Activated CD8-positive, alpha-beta memory T cell treated with anti-CD3 and anti-CD28 coated beads, Interleukin-2, amount 50 U/mL, for 24 hours (primary cell): ENCODE data around the gene MAFF.
A peak's percentile ranks its signal among the peaks of the same experiment; 100 is the strongest.
"Not testable (repeated sequence)": the region's sequence is repeated elsewhere in the genome, so short reads cannot be mapped to it uniquely, and the experiment has no call there.

Experiments
- DNase-seq: peaks from one replicate; pipeline ENCODE4 v3.0.0-alpha.2; 2020; ENCODE audit errors: extremely low read depth

Gene MAFF

DNA sequence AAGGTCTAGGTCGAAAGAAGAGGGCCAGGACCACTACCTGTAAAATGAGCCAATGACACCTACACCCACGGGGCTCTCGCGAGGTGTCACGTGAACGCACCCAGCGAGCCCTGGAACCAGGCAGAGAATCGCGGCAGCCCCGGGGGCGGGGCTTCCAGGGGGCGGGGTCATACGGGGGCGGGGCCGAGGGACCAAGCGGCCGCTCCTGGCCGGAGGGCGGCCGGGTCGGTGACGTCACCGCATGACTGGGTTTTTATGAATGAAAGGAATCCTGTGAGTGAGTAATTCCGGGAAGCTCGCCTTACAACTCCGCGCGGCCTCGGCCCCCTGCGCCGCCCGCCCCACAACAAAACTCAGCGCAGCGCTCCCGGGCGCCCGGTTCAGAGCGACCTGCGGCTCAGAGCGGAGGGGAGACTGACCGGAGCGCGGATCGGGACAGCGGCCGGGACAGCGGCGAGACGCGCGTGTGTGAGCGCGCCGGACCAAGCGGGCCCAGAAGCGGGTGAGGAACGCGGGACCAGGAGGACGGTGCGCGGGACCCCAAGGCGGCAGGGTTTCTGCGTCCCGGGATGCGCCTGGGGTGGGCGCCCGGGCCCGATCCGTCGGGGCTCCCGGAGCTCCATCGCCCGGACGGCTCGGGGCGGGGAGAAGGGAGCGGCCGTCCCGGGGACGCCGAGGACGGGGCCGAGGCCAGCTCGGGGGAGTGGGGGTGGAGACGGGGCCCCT is at the start of gene MAFF:
Gene MAFF (plus strand): TSS at position 284 of the 726 bp plus-strand sequence. CDS start 11,860 bp downstream, outside the sequence.
- DNase-seq, result peak; percentile 62

- DNase-seq, result no peak
Measured at GRCh38 chr22:38153821-38154562, 47.8 kb upstream of the MAFF start.

DNA sequence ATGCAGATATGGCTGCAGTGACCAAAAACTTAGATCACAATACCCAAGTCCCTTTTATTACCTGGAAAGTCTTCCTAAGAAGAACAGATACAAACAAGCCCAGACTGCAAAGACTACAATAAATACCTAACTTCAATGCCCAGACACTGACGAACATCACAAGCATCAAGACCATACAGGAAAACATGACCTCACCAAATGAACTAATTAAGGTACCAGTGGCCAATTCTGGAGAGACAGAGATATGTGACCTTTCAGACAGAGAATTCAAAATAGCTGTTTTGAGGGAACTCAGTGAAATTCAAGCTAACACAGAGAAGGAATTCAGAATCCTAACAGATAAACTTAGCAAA is 47.3 kb upstream of the MAFF start:
- not testable (repeated sequence) for DNase-seq

DNA sequence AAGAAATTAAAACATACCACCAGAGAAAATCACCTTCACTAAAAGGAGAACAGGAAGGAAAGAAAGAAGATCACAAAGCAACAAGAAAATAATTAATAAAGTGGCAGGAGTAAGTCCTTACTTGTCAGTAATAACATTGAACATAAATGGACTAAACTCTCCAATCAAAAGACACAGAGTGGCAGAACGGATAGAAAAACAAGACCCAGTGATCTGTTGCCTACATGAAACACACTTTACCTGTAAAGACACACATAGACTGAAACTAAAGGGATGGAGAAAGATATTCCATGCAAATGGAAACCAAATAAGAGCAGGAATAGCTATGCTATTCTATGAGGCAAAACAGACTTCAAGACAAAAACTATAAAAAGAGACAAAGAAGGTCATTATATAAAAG is 46.1 kb upstream of the MAFF start:
- no peak for DNase-seq

DNA sequence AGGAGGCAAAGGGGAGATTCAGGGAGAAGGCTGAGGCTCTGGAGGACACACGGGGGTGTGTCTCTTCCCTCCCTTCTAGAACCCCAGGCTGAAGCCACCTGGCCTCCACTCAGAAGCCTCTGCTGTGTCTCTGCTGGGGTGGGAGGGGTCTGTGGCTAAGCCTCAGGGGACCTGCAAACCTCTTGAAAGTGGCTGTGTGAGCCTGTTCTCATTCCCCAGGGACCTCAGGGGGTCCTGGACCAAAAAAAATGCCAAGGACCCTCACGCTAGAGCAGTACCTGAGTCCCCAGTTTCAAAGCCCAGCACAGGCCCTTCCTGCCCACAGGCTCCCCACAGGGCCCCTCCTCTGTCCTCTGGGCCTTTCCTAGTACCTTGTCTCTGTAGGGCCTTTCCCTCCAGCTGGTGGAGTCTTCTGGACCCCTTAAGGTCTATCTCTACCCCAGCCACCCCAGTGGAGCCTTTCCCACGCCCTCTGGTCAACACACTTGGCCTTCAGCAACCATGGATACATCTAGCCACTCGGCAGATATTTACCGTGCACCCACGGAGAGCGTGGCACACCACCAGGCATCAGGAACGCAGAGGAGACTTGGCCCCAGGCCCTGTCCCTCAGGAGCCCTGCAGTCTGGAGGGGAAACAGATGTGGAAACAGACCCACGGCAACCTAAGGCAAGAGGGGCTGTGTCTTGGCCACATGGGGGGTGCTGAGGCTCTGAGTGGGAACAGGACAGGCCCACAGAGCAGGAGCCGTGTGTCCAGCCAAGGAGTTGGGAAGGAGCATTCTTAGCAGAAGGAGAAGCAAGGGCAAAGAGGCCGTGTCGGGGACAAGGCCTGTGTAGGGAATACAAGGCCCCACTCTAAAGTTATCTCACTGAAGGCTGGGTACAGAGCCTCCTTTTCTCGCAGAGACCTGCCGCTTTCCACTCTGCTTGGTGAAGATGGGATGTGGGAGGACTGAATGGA is 38.6 kb upstream of the MAFF start:
- no peak for DNase-seq

GRCh38 chr22:38163844-38164550 is 37.8 kb upstream of the MAFF start:
- DNase-seq, result no peak

GRCh38 chr22:38164551-38164918 is 37.3 kb upstream of the MAFF start:
- DNase-seq, result no peak

DNA sequence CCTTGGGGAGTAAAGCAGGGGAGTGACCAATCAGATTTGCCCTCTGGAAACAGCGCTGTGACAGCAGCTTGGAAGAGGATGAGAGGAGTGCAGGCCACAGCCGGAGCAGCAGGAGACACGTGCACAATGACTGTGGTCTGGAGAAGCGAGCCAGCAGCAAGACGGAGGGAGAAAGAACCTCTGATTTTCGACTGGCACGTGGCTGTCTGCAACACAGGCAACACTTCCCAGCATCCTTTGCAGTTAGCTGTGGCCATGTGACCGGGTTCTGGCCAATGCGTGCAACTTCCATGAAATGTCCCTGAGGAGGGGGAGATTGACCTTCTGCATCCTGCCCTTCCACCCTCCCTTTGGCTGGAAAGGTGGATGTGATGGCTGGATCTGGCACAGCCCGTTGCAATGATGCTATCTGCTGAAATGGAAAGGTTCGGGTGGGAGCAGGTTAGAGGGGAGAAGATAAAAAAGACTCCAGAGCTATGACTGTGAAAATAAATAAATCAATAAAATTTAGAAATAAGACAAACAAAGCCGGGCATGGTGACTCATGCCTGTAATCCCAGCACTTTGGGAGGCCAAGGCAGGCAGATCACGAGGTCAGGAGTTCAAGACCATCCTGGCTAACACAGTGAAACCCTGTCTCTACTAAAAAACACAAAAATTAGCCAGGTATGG is 35.7 kb upstream of the MAFF start:
- DNase-seq, result no peak

DNA sequence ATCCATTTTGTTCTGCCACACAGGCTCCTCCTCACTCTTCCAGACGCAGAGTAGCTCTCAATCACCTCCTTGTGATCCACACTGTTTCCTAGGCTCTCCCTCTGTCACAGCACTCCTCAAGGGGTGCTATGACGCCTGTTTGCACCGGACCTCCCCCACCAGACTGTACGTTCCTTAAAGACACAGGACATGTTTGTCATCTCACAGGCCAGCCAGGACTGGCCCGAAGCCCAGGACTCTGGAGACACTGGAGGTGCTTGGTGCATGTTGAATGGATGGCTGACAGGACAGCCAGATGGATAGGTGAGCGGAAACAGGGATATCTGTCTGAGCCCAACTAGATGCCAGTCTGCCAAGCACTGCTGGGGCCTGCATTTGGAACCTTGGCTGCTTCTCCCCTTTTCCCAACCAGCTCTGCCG is 33.8 kb upstream of the MAFF start:
- no peak for DNase-seq

- no peak for DNase-seq
Measured at GRCh38 chr22:38169116-38169515, 32.7 kb upstream of the MAFF start.

DNA sequence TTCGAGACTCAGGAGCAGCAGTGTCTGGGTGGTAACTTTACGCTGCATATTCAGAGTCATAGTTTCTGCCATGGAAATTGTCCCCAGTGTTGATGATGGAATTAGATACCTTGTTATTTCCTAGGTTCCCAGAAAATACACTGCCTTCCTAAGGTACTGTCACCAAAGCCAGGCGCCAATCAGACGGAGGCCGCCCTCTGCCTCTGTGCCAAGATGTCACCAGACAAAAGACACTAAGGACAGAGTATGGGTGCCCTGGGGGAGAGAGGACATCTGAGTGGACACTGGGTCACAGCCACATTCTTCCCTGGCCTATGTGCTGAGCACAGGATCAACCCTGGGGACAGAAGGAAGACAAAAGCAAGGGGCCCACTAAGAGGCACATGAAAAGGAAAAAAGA is 31.3 kb upstream of the MAFF start:
- no peak for DNase-seq

DNA sequence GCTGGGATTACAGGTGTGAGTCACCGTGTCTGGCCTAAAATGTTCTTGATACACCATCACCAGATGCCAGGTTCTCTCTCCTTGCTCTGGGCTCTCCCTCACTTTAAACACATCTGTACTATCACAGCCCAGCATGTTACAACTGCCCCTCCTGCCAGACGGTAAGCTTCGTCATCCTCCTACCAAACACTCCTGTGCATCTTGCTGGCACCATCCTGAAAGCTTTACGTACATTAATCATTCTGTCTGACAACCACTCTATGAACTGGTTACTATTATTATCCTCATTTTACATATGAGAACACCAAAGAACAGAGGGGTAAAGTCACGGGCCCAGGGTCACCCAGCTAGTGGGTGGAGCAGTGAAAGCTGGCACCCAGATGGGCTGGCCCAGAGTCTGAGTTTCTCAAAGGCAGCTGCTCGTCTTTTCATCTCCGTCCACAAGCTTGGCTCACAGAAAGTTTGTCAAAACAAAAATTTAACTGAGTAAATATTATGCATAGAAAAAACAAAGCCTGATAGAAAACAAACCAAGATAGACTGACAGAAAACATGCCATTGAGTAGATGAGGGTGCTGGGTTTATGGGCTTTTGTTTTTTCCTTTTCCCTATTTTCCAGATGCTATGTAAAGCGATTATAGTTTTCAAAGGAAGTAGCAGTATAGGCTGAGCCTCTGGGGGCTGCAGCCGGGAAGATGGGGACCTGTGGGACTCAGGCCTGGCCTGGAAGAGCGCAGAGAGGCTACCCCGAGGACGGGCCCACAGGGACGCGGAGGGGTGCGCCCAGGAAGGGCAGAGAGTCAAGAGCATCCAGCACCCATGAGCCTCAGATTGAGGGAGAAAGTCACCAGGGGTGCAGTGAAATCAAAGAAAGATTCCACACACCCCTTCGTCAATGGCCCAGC is 29.6 kb upstream of the MAFF start:
- no peak for DNase-seq

GRCh38 chr22:38172832-38173640 is 28.8 kb upstream of the MAFF start:
- no peak for DNase-seq

DNA sequence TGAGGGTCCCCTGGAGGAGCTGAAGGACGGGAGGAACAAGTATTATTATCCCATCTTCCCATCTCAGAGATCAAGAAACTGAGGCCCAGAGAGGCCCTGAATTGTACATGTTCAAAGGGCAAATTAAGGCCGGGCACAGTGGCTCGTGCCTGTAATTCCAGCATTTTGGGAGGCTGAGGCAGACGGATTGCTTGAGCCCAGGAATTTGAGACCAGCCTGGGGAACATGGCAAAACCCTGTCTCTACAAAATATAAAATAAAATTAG is 28.2 kb upstream of the MAFF start:
- DNase-seq, result no peak

GRCh38 chr22:38174626-38175025 is 27.2 kb upstream of the MAFF start:
- no peak for DNase-seq

- no peak for DNase-seq
Measured at GRCh38 chr22:38175206-38176118, 26.3 kb upstream of the MAFF start.

GRCh38 chr22:38176170-38176741 is 25.5 kb upstream of the MAFF start:
- no peak for DNase-seq

DNA sequence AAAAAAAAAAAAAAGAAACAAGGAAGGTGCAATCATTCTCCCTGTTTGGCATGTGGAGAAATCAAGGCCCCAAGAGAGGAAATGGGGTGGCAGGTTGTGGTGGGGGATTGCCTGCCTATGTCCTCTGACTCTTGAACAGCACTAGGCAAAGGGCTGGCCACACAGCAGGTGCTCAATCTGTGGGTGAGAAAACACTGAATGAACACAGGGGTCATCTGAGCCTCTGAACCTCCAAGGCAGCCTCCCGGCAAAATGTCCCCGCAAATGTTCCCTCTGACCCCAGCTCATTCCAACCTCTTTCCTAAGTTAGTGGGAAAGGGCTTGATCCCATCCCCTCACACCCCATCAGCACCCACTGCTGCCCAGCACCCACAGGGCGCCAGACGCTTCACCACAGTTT is 24.8 kb upstream of the MAFF start:
- DNase-seq, result no peak
